AG09319 (cell line): ENCODE measurements around the gene BAG5.

ENCODE experiments used
- DNase-seq: peaks from one replicate; pipeline ENCODE4 v3.0.0-alpha.2; 2010; ENCODE audit warnings: low read depth; ENCODE audit errors: extremely low read depth
- TF ChIP-seq, protein P1 (sequence below): IDR thresholded peaks from 2 replicates; pipeline ENCODE4 v1.5.1; 2011; ENCODE audit warnings: low read depth, mild to moderate bottlenecking, inconsistent platforms, low read length, moderate library complexity

Gene BAG5

DNA sequence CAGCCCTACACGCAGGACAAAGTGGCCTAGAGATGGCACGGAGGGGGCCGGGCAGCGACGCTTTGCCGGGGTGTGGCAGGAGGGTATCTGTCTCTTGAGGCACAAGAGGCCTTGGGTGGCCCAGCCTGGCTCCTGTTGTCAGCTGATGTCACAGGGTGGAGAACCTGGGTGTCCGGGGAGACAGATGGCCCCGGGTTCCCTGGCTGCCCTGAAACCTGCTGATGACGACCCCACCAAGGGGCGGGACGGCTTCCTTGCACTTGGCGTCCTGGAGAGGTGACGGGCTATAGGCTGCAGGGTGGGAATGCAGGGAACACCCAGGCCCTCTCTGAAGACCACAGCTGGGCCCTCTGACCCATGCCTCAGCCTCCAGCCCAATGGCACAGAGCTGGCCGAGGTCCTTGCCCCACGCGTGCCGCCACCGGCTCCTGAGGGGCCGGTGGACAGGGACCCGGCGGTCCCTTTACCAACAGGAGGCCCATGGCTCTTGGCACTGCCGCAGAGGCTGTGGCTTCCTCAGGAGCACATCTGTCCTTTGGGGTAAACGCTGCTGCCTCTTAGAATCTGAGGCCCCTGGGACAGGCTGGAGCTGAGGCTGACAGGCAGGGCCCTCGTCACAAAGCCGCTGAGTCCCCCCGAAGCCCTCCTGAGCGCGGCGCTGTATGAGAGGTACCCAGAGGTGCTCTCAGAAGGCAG is 17.1 kb downstream of the BAG5 start:
- DNase-seq = no peak
- TF ChIP-seq, protein P1, sequence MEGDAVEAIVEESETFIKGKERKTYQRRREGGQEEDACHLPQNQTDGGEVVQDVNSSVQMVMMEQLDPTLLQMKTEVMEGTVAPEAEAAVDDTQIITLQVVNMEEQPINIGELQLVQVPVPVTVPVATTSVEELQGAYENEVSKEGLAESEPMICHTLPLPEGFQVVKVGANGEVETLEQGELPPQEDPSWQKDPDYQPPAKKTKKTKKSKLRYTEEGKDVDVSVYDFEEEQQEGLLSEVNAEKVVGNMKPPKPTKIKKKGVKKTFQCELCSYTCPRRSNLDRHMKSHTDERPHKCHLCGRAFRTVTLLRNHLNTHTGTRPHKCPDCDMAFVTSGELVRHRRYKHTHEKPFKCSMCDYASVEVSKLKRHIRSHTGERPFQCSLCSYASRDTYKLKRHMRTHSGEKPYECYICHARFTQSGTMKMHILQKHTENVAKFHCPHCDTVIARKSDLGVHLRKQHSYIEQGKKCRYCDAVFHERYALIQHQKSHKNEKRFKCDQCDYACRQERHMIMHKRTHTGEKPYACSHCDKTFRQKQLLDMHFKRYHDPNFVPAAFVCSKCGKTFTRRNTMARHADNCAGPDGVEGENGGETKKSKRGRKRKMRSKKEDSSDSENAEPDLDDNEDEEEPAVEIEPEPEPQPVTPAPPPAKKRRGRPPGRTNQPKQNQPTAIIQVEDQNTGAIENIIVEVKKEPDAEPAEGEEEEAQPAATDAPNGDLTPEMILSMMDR = no peak

DNA sequence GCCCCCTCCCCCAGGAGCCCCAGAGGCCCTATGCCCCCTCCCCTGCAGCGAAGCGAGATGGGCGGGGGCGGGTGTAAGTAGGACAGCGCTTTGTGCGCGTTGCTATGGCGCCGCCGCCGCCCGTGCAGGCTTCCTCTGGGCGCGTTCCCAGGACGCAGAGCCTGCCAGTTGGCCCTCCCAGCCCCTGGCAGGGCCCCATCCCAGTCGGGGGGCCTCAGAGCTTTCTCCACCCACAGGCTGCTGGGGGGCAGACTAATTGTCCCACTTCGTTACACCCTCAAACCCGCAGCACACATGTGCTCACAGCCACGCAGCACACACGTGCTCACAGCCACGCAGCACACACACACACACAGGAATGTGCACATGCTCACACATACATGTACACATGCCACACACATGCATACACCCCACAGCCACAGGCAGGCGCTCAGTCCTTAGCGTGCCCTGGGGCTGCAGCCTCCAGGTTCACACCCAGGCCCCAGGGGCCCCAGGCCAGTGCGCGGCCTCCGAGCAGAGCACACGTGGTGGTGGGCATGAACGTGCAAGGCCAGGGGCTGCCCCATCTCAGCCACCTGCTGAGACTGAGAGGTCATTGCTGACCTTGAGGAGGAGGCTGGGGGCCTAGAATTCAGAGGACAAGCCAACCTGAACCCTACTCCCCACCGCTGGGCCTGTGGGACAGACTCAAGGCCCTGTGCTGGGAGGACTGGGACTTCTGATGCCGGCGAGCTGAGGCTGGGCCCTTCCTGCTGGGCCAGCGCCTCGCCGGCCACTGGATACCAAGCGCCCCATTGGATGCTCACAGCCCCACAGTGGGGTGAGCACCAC is 17.9 kb downstream of the BAG5 start:
- TF ChIP-seq, protein P1 = no peak
- no peak for DNase-seq

DNA sequence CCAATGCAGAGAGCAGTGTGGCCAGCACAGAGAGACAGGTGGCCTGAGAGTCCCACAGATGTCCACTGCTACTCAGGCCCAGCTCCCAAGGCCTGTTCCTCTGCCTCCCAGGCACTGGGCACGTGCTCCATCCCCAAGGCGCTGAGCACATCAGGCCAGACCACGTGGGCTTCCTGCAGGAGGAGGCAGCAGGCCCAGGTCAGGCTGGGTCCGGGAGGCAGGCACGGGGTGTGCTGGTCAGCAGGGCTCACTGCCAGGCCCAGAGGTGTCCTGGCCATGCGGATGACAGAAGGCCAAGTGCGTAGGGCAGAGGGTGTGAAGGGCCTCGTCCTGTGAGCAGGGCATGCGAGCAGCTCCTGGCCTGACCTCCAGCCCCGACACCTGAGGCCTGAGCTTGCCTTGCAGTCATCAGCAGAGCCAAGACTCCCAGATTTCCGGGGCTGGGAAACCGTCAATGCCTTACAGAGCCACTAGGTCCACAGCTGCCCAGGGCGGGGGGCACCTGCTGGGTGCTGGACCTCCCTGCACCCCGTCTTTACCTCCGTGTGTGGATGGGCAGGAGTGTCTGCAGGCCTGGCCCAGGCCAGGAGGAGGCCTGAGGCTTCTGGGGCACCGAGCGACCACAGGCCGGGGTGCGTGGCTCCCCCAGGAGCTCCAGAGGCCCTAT is 18.6 kb downstream of the BAG5 start:
- DNase-seq = no peak
- TF ChIP-seq, protein P1 = no peak

- TF ChIP-seq, protein P1 = no peak
- no peak for DNase-seq
Observed at GRCh38 chr14:103543140-103543539, 19.3 kb downstream of the BAG5 start.

GRCh38 chr14:103542605-103543088 is 19.8 kb downstream of the BAG5 start:
- no peak for DNase-seq
- TF ChIP-seq, protein P1 = no peak

DNA sequence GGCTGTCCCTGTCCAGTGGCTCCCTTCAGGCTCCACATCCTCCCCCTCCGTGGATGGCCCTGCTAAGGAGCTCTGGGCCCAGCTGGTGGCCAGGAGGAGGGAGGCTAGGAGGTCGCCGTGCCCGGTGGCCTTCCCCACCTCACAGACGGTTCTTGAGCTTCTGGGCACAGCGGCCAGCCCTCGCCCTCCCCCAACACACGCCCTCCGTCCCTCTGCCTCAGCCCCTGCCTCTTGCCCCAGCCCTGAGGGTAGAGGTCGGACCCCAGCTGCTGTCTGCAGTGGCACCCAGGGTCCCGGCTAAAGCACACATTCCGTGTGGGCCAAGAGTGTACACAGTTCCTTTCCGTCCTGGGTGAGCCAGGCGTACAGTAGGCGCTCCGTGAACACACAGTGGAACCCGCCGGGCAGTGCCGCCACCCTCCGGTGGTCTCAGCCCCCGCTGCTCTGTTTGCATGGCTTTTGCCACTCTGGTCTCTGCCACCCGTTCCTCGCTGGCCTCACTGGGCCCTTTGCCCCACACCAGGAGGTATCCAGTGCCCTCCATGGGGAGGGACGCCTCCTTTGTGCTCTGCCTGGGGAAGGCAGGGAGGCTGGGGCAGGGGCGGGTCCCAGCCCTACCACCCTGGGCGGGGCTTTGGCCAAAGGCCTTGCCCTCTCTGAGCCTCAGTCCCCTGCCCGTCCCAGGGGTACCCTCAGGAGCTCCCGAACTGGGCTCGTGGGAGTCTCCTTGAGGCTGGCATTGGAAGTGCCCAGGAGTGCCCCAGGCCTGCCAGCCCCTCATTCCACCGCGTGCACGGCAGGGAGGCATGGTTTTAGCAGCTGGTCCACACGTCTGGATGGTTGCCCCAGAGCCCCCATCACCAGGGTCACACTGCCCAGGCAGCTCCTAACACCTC is 20.5 kb downstream of the BAG5 start:
- no peak for DNase-seq

More for the DNA sequence above, 20.5 kb downstream of the BAG5 start:
- TF ChIP-seq, protein P1 = no peak; the same call in 1 of the 2 replicates
